K562 (cell line): ENCODE data around the gene SLC7A8. TPM values are rescaled to one million over a fixed set of nuclear protein-coding genes. Genes with fewer than 3 reads are reported as not detected.

Experiments
- ATAC-seq: fragments of 200-7000 bp; cut with Tn5 transposase; 3 replicates; pipeline ENCODE4 v1.9.1; 2020; ENCODE audit warnings: moderate library complexity
- BruUV-seq: library from RNA; stranded (reverse); fragments of 400-500 nt; replicated peaks from 2 replicates; lab custom pipeline; 2021; lab: Mats Ljungman, UMichigan
- CTCF ChIA-PET: fragments of 300-600 bp; formaldehyde crosslinking; extraction: SDS; loops from one replicate; lab custom pipeline; 2021; ENCODE audit warnings: low intra/inter-chr PET ratio; lab: Yijun Ruan, JAX
- POLR2A ChIA-PET: fragments of 300-600, 350-650 bp; sonication (Branson Sonifier 250); formaldehyde crosslinking; extraction: SDS; loops from one replicate; lab custom pipeline; 2021; ENCODE audit warnings: antibody characterized with exemption, inconsistent platforms; lab: Yijun Ruan, JAX
- DNase-seq, 4 experiments: peaks; one replicate each; pipeline versions ENCODE4 v3.0.0 to v3.0.0-alpha.2; 2011 to 2018; ENCODE audit warnings: low spot score in 3 of 4, mixed read lengths in 3 of 4; ENCODE audit errors: extremely low read depth in 1 of 4
- FAIRE-seq: peaks from 2 replicates; lab custom pipeline; 2011; peaks lifted over from hg19 to GRCh38; lab: Jason Lieb, UNC
- H2AFZ ChIP-seq: 2 replicates; pipeline ENCODE4 v1.6.0; 2011; ENCODE audit warnings: low read depth, low read length, control low read depth, inconsistent platforms
- H3K27ac ChIP-seq: fragments of 200-600 bp; 3 replicates; pipeline ENCODE4 v1.8.0; 2011; ENCODE audit warnings: low read depth, mild to moderate bottlenecking, control low read depth, inconsistent platforms, low read length, moderate library complexity, mixed read lengths; ENCODE audit errors: extremely low read depth
- H3K27me3 ChIP-seq, 2 experiments: fragments of 300-600 bp in 1 of 2; 2 replicates in 1 of 2; 3 replicates in 1 of 2; pipeline versions ENCODE4 v1.6.0 to v1.8.0; 2011; ENCODE audit warnings: inconsistent platforms in 2 of 2, low read length in 2 of 2, mild to moderate bottlenecking in 1 of 2, mixed read lengths in 1 of 2, moderate library complexity in 1 of 2; ENCODE audit not compliant: control insufficient read depth in 2 of 2, insufficient read depth in 2 of 2
- H3K36me3 ChIP-seq: fragments of 300-600 bp; 3 replicates; pipeline ENCODE4 v1.8.0; 2011; ENCODE audit warnings: mild to moderate bottlenecking, low read length, inconsistent platforms; ENCODE audit not compliant: control insufficient read depth, insufficient read depth
- H3K4me1 ChIP-seq, 2 experiments: fragments of 200-600 bp in 1 of 2; replicated peaks in 1 of 2; 2 replicates in 1 of 2; 3 replicates in 1 of 2; pipeline versions ENCODE4 v1.5.1 to v1.8.0; 2011; ENCODE audit warnings: inconsistent platforms in 2 of 2, low read length in 2 of 2, mild to moderate bottlenecking in 1 of 2, mixed read lengths in 1 of 2, moderate library complexity in 1 of 2; ENCODE audit not compliant: control insufficient read depth in 2 of 2, insufficient read depth in 2 of 2
- H3K4me2 ChIP-seq: 2 replicates; pipeline ENCODE4 v1.6.1; 2011; ENCODE audit warnings: low read length, control low read depth, inconsistent platforms, mixed read lengths; ENCODE audit not compliant: insufficient read depth
- H3K4me3 ChIP-seq: fragments of 200-600 bp; sonication (generic), shearing (Covaris generic); 2 replicates; pipeline ENCODE4 v1.5.1; 2016; ENCODE audit warnings: control low read depth, inconsistent platforms
- H3K79me2 ChIP-seq: fragments of 200-600 bp; 3 replicates; pipeline ENCODE4 v1.8.0; 2011; ENCODE audit warnings: low read length, inconsistent platforms; ENCODE audit not compliant: control insufficient read depth, insufficient read depth
- H3K9ac ChIP-seq, 2 experiments: 2 replicates each; pipeline versions ENCODE4 v1.6.0 to v1.6.1; 2011; ENCODE audit warnings: low read depth in 2 of 2, low read length in 2 of 2, control low read depth in 1 of 2, inconsistent platforms in 1 of 2, mild to moderate bottlenecking in 1 of 2, mixed read lengths in 1 of 2; ENCODE audit not compliant: insufficient read depth in 1 of 2
- H3K9me1 ChIP-seq: one replicate; pipeline ENCODE4 v1.6.0; 2011; ENCODE audit warnings: inconsistent platforms, mild to moderate bottlenecking, low read length, moderate library complexity; ENCODE audit not compliant: control insufficient read depth, insufficient read depth
- H3K9me3 ChIP-seq: replicated peaks from 2 replicates; pipeline ENCODE4 v1.5.1; 2011; ENCODE audit warnings: low read depth, low read length, inconsistent platforms; ENCODE audit not compliant: control insufficient read depth, insufficient read depth
- H4K20me1 ChIP-seq: replicated peaks from 2 replicates; pipeline ENCODE4 v1.6.1; 2011; ENCODE audit warnings: low read length, inconsistent platforms, mixed read lengths; ENCODE audit not compliant: control insufficient read depth, insufficient read depth
- FOXA3 ChIP-seq, 2 experiments: fragments of 450-650 bp in 1 of 2; sonication (generic) in 1 of 2; formaldehyde crosslinking; IDR thresholded peaks in 1 of 2; conservative IDR thresholded peaks in 1 of 2; 2 replicates each; pipeline versions ENCODE4 v1.4.0 to v1.8.0; 2020 to 2022; ENCODE audit warnings: mild to moderate bottlenecking in 2 of 2, missing genetic modification reagents in 1 of 2
- GTF2E2 ChIP-seq: fragments of 200-800 bp; sonication (Bioruptor generic); IDR thresholded peaks from 2 replicates; pipeline ENCODE4 v1.6.1; 2016; ENCODE audit warnings: missing genetic modification characterization, missing compliant biosample characterization
- HDAC8 ChIP-seq: fragments of 450-650 bp; IDR thresholded peaks from 2 replicates; pipeline ENCODE4 v1.6.1; 2016; ENCODE audit warnings: mild to moderate bottlenecking, missing genetic modification characterization, moderate library complexity, missing compliant biosample characterization
- MCM2 ChIP-seq: fragments of 450-650 bp; IDR thresholded peaks from 2 replicates; pipeline ENCODE4 v1.6.1; 2017; ENCODE audit warnings: low read depth, mild to moderate bottlenecking
- MEIS2 ChIP-seq: fragments of 450-650 bp; IDR thresholded peaks from 2 replicates; pipeline ENCODE4 v1.6.1; 2014; ENCODE audit warnings: mild to moderate bottlenecking; ENCODE audit not compliant: partially characterized antibody
- NR3C1 ChIP-seq: sonication (generic); formaldehyde crosslinking; IDR thresholded peaks from 2 replicates; pipeline ENCODE4 v1.8.1; 2022; ENCODE audit warnings: missing genetic modification reagents
- POLR2AphosphoS5 ChIP-seq: IDR thresholded peaks from 2 replicates; pipeline ENCODE4 v1.6.1; 2011; ENCODE audit warnings: mild to moderate bottlenecking, low read depth, low read length, moderate library complexity; ENCODE audit not compliant: control insufficient read depth, insufficient read depth
- SNIP1 ChIP-seq: fragments of 450-650 bp; IDR thresholded peaks from 2 replicates; pipeline ENCODE4 v1.7.1; 2017; ENCODE audit warnings: low read depth, mild to moderate bottlenecking
- SRF ChIP-seq, 2 experiments: fragments of 250-450, 450-650 bp in 1 of 2; sonication (Bioruptor Pico) in 1 of 2; sonication (generic) in 1 of 2; formaldehyde crosslinking; IDR thresholded peaks; 2 replicates each; pipeline versions ENCODE4 v1.5.0 to v1.5.1; 2020 to 2022; ENCODE audit warnings: mild to moderate bottlenecking in 1 of 2, missing genetic modification reagents in 1 of 2
- TGIF2 ChIP-seq: sonication (generic); formaldehyde crosslinking; IDR thresholded peaks from 2 replicates; pipeline ENCODE4 v1.8.1; 2022; ENCODE audit warnings: mild to moderate bottlenecking, missing genetic modification reagents, moderate library complexity
- ZKSCAN8 ChIP-seq: fragments of 200-800 bp; sonication (Bioruptor generic); IDR thresholded peaks from 2 replicates; pipeline ENCODE4 v1.6.1; 2016; ENCODE audit warnings: missing genetic modification characterization, missing compliant biosample characterization
- ZNF175 ChIP-seq: fragments of 200-800 bp; sonication (Bioruptor generic); IDR thresholded peaks from 2 replicates; pipeline ENCODE4 v1.6.1; 2016; ENCODE audit warnings: low read depth, mild to moderate bottlenecking, missing genetic modification characterization, missing compliant biosample characterization
- ZNF3 ChIP-seq: fragments of 250-450 bp; sonication (Bioruptor Pico); IDR thresholded peaks from 2 replicates; pipeline ENCODE4 v1.5.0; 2021; ENCODE audit warnings: mild to moderate bottlenecking, moderate library complexity
- ZNF780A ChIP-seq: fragments of 250-450 bp; sonication (Bioruptor Pico); IDR thresholded peaks from 2 replicates; pipeline ENCODE4 v1.5.0; 2021; ENCODE audit warnings: mild to moderate bottlenecking
- WGBS: fragments of 100-300 bp; shearing (Covaris generic); methylation state at CpG from one replicate; pipeline ENCODE4 v1.1.6; 2016; ENCODE audit warnings: low coverage, mixed read lengths; ENCODE audit not compliant: insufficient coverage; ENCODE audit errors: missing lambda C conversion rate; 5-methylcytosine and 5-hydroxymethylcytosine counted together
- in situ Hi-C: fragments of 300-500 bp; cut with MboI; formaldehyde crosslinking; loops from 4 replicates; pipeline ENCODE4 v1.15.0; 2018; ENCODE audit warnings: inconsistent platforms, mixed read lengths
- intact Hi-C: fragments of 100-400 bp; cut with micrococcal nuclease; formaldehyde crosslinking; loops from 2 replicates; pipeline ENCODE4 v1.14.2; 2022
- polyA plus RNA-seq, 8 experiments: library from polyadenylated mRNA; depleted of rRNA in 4 of 8; stranded (reverse) in 5 of 8; unstranded in 3 of 8; fragments of >200 nt; fragmentation: Nextera tagmentation in 2 of 8; fragmentation: Illumina TruSeq in 1 of 8; extraction: Ambion mirVana in 2 of 8; extraction: Trizol in 1 of 8; gene quantifications; 2 replicates each; pipeline versions ENCODE4 v1.2.1 to v1.2.3, GENCODE V29; 2011 to 2014; ENCODE audit warnings: inconsistent platforms in 1 of 8, missing spikeins in 1 of 8
- total RNA-seq, 7 experiments: library from RNA; depleted of rRNA in 6 of 7; stranded (reverse); fragments of >200 nt in 6 of 7; fragmentation: Illumina TruSeq in 2 of 7; extraction: Trizol in 2 of 7; gene quantifications; 2 replicates each; pipeline versions ENCODE4 v1.2.1 to v1.2.3, GENCODE V29; 2011 to 2021; ENCODE audit warnings: low replicate concordance in 1 of 7
- TF ChIP-seq, protein P1 (sequence below): fragments of 450-650 bp; IDR thresholded peaks from 2 replicates; pipeline ENCODE4 v1.6.1; 2016
- TF ChIP-seq, protein P2 (sequence below), 2 experiments: IDR thresholded peaks in 1 of 2; conservative IDR thresholded peaks in 1 of 2; 2 replicates each; pipeline ENCODE4 v1.6.1; 2016; ENCODE audit warnings: low read depth in 2 of 2, mild to moderate bottlenecking in 1 of 2, missing compliant biosample characterization in 1 of 2, missing genetic modification characterization in 1 of 2, moderate library complexity in 1 of 2
- TF ChIP-seq, protein P3 (sequence below): fragments of 250-450 bp; sonication (Bioruptor Pico); IDR thresholded peaks from 2 replicates; pipeline ENCODE4 v1.9.0; 2021; ENCODE audit warnings: mild to moderate bottlenecking, inconsistent platforms

Gene SLC7A8
- total and polyA plus RNA-seq, 9 of the 15 experiments (the other 6 are each of a cell fraction or from before 2014, with no cell fraction given) = 2.0 to 33.0 (median 6.0) TPM

DNA sequence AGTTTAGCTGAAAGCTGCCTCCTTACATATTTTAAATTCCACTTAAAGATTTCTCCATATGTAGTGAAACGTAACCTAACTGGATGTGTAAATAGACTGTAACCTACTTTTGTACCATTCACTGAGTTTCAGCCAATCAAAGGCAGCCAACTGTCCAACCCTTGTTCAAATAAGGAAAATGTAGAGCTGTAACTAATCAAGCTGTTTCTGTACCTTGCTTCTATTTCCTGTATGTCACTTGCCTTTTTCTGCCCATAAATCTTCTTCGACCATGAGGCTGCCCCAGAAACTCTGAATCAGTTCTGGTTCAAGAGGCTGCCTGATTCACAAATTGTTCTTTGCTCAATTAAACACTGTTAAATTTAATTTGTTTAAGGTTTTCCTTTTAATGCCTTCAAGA is 6.3 kb downstream of the SLC7A8 start:
- Histone ChIP-seq H3K27me3 (no peaks in the 10 kb centered on the region), H3K9me1 (no peaks in the 10 kb centered on the region), H3K4me2 (no peak overlapping the region), H3K4me1 (peaks cover 12 to 24% of the 10 kb centered on the region in 2 experiments; a peak in 4 of 5 replicates), H3K36me3 (no peaks in the 10 kb centered on the region), H3K79me2 (no peaks in the 10 kb centered on the region), H2AFZ (peak overlapping the region; percentile 52), H3K9ac (no peak overlapping the region), H3K9me3 (no peaks in the 10 kb centered on the region), H3K27ac (no peak overlapping the region), H4K20me1 (no peaks in the 10 kb centered on the region), H3K4me3 (no peak overlapping the region)
- 39% methylated on average over 2 of the region's 2 CpGs for WGBS
- in situ Hi-C loops (no loop called here), intact Hi-C loops (no loop called here)
- ChIA-PET POLR2A (interaction anchor here (1.0 to 1.7 kb wide), 3 partner anchors 13 to 144 kb away, joined by 3 to 5 read pairs (median 3); partner anchors contain the start of gene PABPN1), CTCF (no interaction called here)
- no peak for DNase-seq
- peak; percentile 45 for ATAC-seq
- no TSS peak for BruUV-seq
- FAIRE-seq = peak; percentile 51
- no peak for TF ChIP-seq MCM2
- TF ChIP-seq MEIS2 = peak; percentile 93
- no peak for TF ChIP-seq GTF2E2 (tag)
- no peak for TF ChIP-seq TGIF2
- TF ChIP-seq ZNF175 = 0 out of 2 replicates have a peak, but pooled peaks have one; percentile 51
- TF ChIP-seq, protein P1, sequence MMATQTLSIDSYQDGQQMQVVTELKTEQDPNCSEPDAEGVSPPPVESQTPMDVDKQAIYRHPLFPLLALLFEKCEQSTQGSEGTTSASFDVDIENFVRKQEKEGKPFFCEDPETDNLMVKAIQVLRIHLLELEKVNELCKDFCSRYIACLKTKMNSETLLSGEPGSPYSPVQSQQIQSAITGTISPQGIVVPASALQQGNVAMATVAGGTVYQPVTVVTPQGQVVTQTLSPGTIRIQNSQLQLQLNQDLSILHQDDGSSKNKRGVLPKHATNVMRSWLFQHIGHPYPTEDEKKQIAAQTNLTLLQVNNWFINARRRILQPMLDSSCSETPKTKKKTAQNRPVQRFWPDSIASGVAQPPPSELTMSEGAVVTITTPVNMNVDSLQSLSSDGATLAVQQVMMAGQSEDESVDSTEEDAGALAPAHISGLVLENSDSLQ = peak; percentile 90
- no peak for TF ChIP-seq ZKSCAN8 (CRISPR knock-in tag)
- TF ChIP-seq, protein P2, sequence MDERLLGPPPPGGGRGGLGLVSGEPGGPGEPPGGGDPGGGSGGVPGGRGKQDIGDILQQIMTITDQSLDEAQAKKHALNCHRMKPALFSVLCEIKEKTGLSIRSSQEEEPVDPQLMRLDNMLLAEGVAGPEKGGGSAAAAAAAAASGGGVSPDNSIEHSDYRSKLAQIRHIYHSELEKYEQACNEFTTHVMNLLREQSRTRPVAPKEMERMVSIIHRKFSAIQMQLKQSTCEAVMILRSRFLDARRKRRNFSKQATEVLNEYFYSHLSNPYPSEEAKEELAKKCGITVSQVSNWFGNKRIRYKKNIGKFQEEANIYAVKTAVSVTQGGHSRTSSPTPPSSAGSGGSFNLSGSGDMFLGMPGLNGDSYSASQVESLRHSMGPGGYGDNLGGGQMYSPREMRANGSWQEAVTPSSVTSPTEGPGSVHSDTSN (CRISPR knock-in tag; IDR thresholded peaks at IDR 0.05; ENCODE audit: low read depth) = no peak
- TF ChIP-seq, protein P2 (tag; conservative IDR thresholded peaks at IDR 0.05; ENCODE audit: low read depth) = peak; percentile 84
- TF ChIP-seq FOXA3 (CRISPR knock-in tag; conservative IDR thresholded peaks at IDR 0.05 in 1 of 2, IDR thresholded peaks at IDR 0.05 in 1 of 2) = peak in 1 of 2 experiments; percentile 77; a peak in 2 of 4 replicates
- TF ChIP-seq POLR2AphosphoS5 = no peak
- no peak for TF ChIP-seq ZNF780A (CRISPR knock-in tag)
- no peak for TF ChIP-seq ZNF3
- TF ChIP-seq SRF (CRISPR knock-in tag; IDR thresholded peaks at IDR 0.05) = 0 out of 4 replicates have a peak, but pooled peaks of 1 of the 2 experiments have one; percentile 34
- no peak for TF ChIP-seq HDAC8
- no peak for TF ChIP-seq SNIP1
- TF ChIP-seq, protein P3, sequence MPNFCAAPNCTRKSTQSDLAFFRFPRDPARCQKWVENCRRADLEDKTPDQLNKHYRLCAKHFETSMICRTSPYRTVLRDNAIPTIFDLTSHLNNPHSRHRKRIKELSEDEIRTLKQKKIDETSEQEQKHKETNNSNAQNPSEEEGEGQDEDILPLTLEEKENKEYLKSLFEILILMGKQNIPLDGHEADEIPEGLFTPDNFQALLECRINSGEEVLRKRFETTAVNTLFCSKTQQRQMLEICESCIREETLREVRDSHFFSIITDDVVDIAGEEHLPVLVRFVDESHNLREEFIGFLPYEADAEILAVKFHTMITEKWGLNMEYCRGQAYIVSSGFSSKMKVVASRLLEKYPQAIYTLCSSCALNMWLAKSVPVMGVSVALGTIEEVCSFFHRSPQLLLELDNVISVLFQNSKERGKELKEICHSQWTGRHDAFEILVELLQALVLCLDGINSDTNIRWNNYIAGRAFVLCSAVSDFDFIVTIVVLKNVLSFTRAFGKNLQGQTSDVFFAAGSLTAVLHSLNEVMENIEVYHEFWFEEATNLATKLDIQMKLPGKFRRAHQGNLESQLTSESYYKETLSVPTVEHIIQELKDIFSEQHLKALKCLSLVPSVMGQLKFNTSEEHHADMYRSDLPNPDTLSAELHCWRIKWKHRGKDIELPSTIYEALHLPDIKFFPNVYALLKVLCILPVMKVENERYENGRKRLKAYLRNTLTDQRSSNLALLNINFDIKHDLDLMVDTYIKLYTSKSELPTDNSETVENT (CRISPR knock-in tag) = no peak
- TF ChIP-seq NR3C1 (CRISPR knock-in tag) = no peak
